ENCODE measurements around the gene KDM6A.
"Not testable (repeated sequence)": the region's sequence is repeated elsewhere in the genome, so short reads cannot be mapped to it uniquely, and the experiment has no call there.

The KDM6A gene

GRCh38 chrX:44889824-44890223 lies 16.8 kb downstream of the KDM6A start:
- no peak for DNase-seq (ENCODE audit: low spot score)

GRCh38 chrX:44890247-44890646 lies 17.3 kb downstream of the KDM6A start:
- DNase-seq (ENCODE audit: low spot score) = no peak

- DNase-seq (ENCODE audit: low spot score) = not testable (repeated sequence)
These were observed 17.7 kb downstream of the KDM6A start for GRCh38 chrX:44890687-44891086.

GRCh38 chrX:44891642-44892041 lies 18.7 kb downstream of the KDM6A start:
- DNase-seq (ENCODE audit: low spot score) = no peak

- DNase-seq (ENCODE audit: low spot score) = no peak
These were observed 23.8 kb downstream of the KDM6A start for GRCh38 chrX:44896876-44897186.

- no peak for DNase-seq (ENCODE audit: low spot score)
These were observed 24.6 kb downstream of the KDM6A start for GRCh38 chrX:44897539-44897938.

GRCh38 chrX:44898411-44899221 lies 25.6 kb downstream of the KDM6A start:
- DNase-seq (ENCODE audit: low spot score) = no peak

- no peak for DNase-seq (ENCODE audit: low spot score)
These were observed 27.0 kb downstream of the KDM6A start for GRCh38 chrX:44899946-44900345.

GRCh38 chrX:44903107-44903506 lies 30.1 kb downstream of the KDM6A start:
- DNase-seq (ENCODE audit: low spot score) = peak; percentile 92

- DNase-seq (ENCODE audit: low spot score) = no peak
These were observed 31.0 kb downstream of the KDM6A start for GRCh38 chrX:44903830-44904530.

- DNase-seq (ENCODE audit: low spot score) = no peak
These were observed 31.6 kb downstream of the KDM6A start for GRCh38 chrX:44904542-44905115.

- DNase-seq (ENCODE audit: low spot score) = no peak
These were observed 33.1 kb downstream of the KDM6A start for GRCh38 chrX:44906041-44906440.

- no peak for DNase-seq (ENCODE audit: low spot score)
These were observed 33.6 kb downstream of the KDM6A start for GRCh38 chrX:44906542-44906941.

GRCh38 chrX:44908153-44908552 lies 35.2 kb downstream of the KDM6A start:
- no peak for DNase-seq (ENCODE audit: low spot score)

- no peak for DNase-seq (ENCODE audit: low spot score)
These were observed 35.8 kb downstream of the KDM6A start for GRCh38 chrX:44908827-44909226.

GRCh38 chrX:44910508-44910907 lies 37.5 kb downstream of the KDM6A start:
- DNase-seq (ENCODE audit: low spot score) = not testable (repeated sequence)

- not testable (repeated sequence) for DNase-seq (ENCODE audit: low spot score)
These were observed 38.1 kb downstream of the KDM6A start for GRCh38 chrX:44911074-44911600.

- no peak for DNase-seq (ENCODE audit: low spot score)
These were observed 40.9 kb downstream of the KDM6A start for GRCh38 chrX:44913656-44914531.

GRCh38 chrX:44914532-44915198 lies 41.7 kb downstream of the KDM6A start:
- no peak for DNase-seq (ENCODE audit: low spot score)

GRCh38 chrX:44915361-44915868 lies 42.4 kb downstream of the KDM6A start:
- no peak for DNase-seq (ENCODE audit: low spot score)

GRCh38 chrX:44918722-44919121 lies 45.7 kb downstream of the KDM6A start:
- no peak for DNase-seq (ENCODE audit: low spot score)
